HG03442 (cell line): Measurements from ENCODE around the gene GIT2.
A peak's percentile ranks its signal among the peaks of the same experiment; 100 is the strongest.
"Not testable (repeated sequence)": the region's sequence is repeated elsewhere in the genome, so short reads cannot be mapped to it uniquely, and the experiment has no call there.

Experiments used
- ATAC-seq: cut with Tn5 transposase; IDR thresholded peaks from one replicate; pipeline ENCODE4 v1.9.1; 2021; ENCODE audit warnings: mild to moderate bottlenecking, moderate library complexity; ENCODE audit not compliant: unreplicated experiment

GIT2 gene

GRCh38 chr12:110006115-110006514 lies 9.9 kb upstream of the GIT2 start:
- no peak for ATAC-seq

GRCh38 chr12:110005319-110005973 lies 9.3 kb upstream of the GIT2 start:
- no peak for ATAC-seq

GRCh38 chr12:110004598-110004997 lies 8.4 kb upstream of the GIT2 start:
- ATAC-seq, result peak; percentile 49

GRCh38 chr12:110002676-110003515 lies 6.7 kb upstream of the GIT2 start:
- no peak for ATAC-seq

GRCh38 chr12:110001596-110001995 lies 5.4 kb upstream of the GIT2 start:
- no peak for ATAC-seq

- ATAC-seq, result no peak
These were observed 3.9 kb upstream of the GIT2 start for GRCh38 chr12:109999983-110000505.

- ATAC-seq, result no peak
These were observed 3.4 kb upstream of the GIT2 start for GRCh38 chr12:109999649-109999971.

GRCh38 chr12:109998904-109999648 lies 2.9 kb upstream of the GIT2 start, which contains the start of gene ANKRD13A:
ANKRD13A (plus strand) TSS chr12:109999430; CDS start chr12:109999689, 259 bp downstream.
- peak; percentile 42 for ATAC-seq

GRCh38 chr12:109998241-109998903 lies 2.2 kb upstream of the GIT2 start:
- no peak for ATAC-seq

- no peak for ATAC-seq
These were observed 1.2 kb upstream of the GIT2 start for GRCh38 chr12:109997393-109997792.

- no peak for ATAC-seq
These were observed 300 bp upstream of the GIT2 start for GRCh38 chr12:109996483-109996853.

- ATAC-seq, result no peak
These were observed 845 bp downstream of the GIT2 start for GRCh38 chr12:109995361-109995685.

- no peak for ATAC-seq
These were observed 1.6 kb downstream of the GIT2 start for GRCh38 chr12:109994401-109995175.

GRCh38 chr12:109993091-109993490 lies 3.1 kb downstream of the GIT2 start:
- ATAC-seq, result no peak

GRCh38 chr12:109991586-109991985 lies 4.6 kb downstream of the GIT2 start:
- no peak for ATAC-seq

- ATAC-seq, result no peak
These were observed 6.8 kb downstream of the GIT2 start for GRCh38 chr12:109989380-109989779.

- ATAC-seq, result no peak
These were observed 7.3 kb downstream of the GIT2 start for GRCh38 chr12:109988903-109989302.

- no peak for ATAC-seq
These were observed 7.9 kb downstream of the GIT2 start for GRCh38 chr12:109988274-109988673.

- ATAC-seq, result no peak
These were observed 8.6 kb downstream of the GIT2 start for GRCh38 chr12:109987615-109988014.

- not testable (repeated sequence) for ATAC-seq
These were observed 9.9 kb downstream of the GIT2 start for GRCh38 chr12:109986236-109986635.
